T47D (cell line): ENCODE results near the gene THRAP3.
"Not testable (repeated sequence)": the region's sequence is repeated elsewhere in the genome, so short reads cannot be mapped to it uniquely, and the experiment has no call there.

Experiments
- DNase-seq, 2 experiments: peaks; one replicate each; pipeline versions ENCODE4 v3.0.0 to v3.0.0-alpha.2; 2011 to 2012; ENCODE audit warnings: low read depth in 1 of 2, low spot score in 1 of 2
- JUND ChIP-seq: IDR thresholded peaks from 2 replicates; pipeline ENCODE4 v1.6.1; 2012; ENCODE audit warnings: low read depth
- in situ Hi-C: cut with HindIII; loops from 2 replicates; pipeline ENCODE4 v1.10.0; 2016; ENCODE audit warnings: low sequenced_read_pairs, low pct_unique_long_range_greater_than_20kb

THRAP3 gene

DNA sequence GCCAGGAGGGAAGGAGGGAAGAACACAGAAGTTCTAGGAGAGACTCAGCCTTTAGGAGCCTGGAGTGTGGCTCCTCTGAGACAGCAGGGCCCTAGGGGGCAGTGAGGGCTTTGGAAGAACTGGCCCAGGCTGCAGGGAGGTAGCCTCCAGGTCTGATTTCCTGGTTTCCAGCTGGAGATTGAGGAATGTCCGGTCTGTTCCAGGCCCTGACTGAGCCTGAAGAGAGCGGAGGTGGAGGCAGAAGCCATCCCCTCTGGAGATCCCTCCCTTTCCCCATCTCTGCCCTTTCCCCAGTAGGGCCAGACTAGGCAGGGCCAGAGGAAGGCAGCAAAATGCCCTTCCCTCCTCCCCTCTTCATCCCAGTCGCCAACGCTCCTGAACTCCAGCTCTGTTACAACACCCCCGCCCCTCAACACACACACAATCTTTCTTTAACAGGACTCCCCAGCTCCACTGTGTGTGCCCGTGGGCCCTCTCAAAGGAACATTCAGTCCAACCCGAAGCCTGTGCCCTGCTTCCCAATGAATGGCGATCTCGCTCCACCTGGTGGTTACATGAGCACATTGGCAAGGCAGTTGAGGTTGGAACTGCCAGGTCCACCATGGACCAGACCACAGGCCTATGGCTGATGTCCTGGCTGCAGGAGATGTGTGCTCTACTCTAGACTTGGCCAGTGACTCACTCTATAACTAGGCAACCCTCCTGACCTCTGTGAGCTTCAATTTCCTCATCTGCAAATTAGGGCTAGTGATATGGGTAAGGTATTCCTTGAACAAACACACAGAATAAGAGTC is 36.2 kb upstream of the THRAP3 start:
- in situ Hi-C loops = no loop called here
- DNase-seq = peak; percentile 72 to 89
- no peak for TF ChIP-seq JUND

- in situ Hi-C loops = not testable (repeated sequence)
Observed at GRCh38 chr1:36196805-36197204, 27.4 kb upstream of the THRAP3 start.

DNA sequence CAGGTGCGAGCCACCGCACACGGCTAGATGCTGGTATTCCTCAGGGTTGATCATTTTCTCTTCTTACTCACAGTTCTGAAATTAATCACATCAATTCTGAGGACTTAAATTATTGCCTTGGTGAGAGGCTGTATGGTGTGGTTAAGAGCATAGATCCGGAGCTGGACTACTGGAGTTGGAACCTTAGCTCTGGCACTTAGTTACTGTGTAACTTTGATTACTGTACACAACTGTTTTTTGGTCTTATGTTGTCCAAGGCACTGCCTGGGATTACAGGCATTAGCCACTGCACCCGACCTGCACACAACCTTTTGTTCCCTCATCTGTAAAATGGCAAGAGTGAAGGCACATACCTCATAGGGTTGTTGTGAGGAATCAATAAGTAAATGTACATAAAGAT is 25.6 kb upstream of the THRAP3 start:
- no peak for TF ChIP-seq JUND
- DNase-seq = no peak
- in situ Hi-C loops = no loop called here

More at GRCh38 chr1:36196805-36197204, 27.4 kb upstream of the THRAP3 start:
- DNase-seq = not testable (repeated sequence)

- peak in 1 of 2 experiments; percentile 46 for DNase-seq
- in situ Hi-C loops = no loop called here
Observed at GRCh38 chr1:36199934-36200741, 24.1 kb upstream of the THRAP3 start.

DNA sequence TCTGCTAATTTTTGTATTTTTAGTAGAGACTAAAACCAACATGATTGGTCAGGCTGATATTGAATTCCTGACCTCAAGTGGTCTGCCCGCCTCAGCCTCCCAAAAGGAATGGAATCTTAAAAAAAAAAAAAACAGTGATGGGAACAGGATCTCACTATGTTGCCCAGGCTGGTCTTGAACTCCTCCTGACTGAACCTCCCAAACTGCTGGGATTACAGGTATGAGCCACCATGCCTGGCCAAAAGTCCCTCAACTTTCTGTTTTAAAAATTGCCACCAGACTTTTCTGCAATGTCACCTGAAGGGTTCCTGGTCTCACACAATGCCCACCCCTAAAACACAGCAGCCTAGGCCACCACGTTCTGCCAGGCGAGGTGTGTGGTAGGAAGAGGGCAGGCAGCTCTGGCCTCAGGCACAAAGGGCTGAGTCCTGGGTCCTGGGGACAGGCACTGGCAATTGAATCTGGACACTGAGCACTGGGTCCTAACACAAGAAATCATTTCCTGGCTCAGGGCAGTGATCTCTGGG is 21.2 kb upstream of the THRAP3 start:
- in situ Hi-C loops = no loop called here
- no peak for TF ChIP-seq JUND
- no peak for DNase-seq

More at GRCh38 chr1:36199934-36200741, 24.1 kb upstream of the THRAP3 start:
- TF ChIP-seq JUND = no peak

GRCh38 chr1:36203554-36204346 is 20.5 kb upstream of the THRAP3 start:
- in situ Hi-C loops = no loop called here
- TF ChIP-seq JUND = no peak
- DNase-seq = no peak

- in situ Hi-C loops = no loop called here
- peak in 1 of 2 experiments; percentile 25 for DNase-seq
- TF ChIP-seq JUND = no peak
Observed at GRCh38 chr1:36204347-36204909, 19.8 kb upstream of the THRAP3 start.

DNA sequence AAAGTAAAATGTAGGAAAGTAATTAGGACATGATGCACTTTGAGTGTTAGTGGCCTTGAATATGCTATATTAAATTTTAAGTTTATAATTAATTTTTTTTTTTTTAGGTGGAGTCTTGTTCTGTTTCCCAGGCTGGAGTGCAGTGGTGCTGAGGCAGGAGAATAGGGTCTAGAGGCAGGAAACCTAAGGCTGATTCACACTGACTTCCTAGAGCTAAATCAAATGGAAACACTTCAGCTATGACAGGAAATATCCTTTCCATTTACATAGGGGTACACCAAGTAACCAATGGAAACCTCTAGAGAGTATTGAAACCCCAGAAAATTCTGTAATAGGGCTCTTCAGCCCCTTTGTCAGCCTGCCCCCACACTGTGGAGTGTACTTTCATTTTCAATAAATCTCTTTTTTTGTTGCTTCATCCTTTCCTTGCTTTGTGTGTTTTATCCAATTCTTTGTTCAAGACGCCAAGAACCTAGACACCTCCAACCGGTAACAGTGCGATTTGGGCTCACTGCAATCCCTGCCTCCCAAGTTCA is 17.9 kb upstream of the THRAP3 start:
- in situ Hi-C loops = no loop called here
- no peak for TF ChIP-seq JUND
- DNase-seq = no peak

- no peak for TF ChIP-seq JUND
- peak in 1 of 2 experiments; percentile 71 for DNase-seq
- in situ Hi-C loops = no loop called here
Observed at GRCh38 chr1:36207339-36207738, 16.9 kb upstream of the THRAP3 start.

DNA sequence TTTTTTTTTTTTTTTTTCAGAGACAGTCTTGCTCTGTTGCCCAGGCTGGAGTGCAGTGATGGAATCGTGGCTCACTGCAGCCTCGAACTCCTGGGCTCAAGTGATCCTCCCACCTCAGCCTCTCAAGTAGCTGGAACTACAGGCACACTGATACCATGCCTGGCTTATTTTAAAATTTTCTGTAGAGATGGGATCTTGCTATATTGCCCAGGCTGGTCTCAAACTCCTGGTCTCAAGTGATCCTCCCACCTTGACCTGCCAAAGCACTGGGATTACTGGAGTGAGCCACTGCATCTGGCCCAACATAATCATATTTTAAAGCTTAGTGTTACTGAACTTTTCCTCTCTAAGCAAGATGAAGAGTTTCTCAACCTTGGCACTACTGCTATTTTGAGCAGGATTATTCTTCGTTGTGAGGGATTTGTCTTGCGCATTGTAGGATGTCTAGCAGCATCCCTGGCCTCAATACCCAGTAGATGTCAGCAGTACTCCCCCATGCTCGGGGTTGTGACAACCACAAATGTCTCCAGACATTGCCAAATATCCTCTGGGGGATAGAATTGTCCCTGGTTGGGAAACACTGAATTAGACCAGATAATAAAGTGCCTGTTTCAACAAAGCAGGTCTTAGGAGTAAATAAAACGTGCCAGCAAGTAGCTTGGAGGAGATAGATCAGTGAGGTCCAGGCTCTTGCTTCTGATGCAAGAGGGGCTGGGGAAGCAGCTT is 15.1 kb upstream of the THRAP3 start:
- no peak for TF ChIP-seq JUND
- peak in 1 of 2 experiments; percentile 33 for DNase-seq
- in situ Hi-C loops = no loop called here

DNA sequence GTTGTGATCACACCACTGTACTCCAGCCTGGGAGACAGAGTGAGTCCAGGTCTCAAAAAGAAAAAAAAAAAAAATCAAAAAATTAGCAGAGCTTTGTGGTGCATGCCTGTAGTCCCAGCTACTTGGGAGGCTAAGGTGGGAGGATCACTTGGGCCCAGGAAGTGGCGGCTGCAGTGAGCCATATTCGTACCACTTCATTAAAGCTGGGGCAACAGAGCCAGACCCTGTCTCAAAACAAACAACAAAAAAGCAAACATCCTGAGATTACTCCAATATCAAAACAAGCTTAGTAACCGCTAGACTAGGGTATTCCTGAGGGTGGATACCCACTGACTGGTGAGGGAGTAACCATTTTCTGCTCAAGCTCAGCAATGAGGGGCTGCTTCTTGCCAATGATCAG is 12.9 kb upstream of the THRAP3 start:
- TF ChIP-seq JUND = no peak
- in situ Hi-C loops = no loop called here
- no peak for DNase-seq
